WTC11 (cell line): ENCODE measurements around the gene BNIPL. TPM values are rescaled to one million over a fixed set of nuclear protein-coding genes. Genes with fewer than 3 reads are reported as not detected.

Experiments used
- ATAC-seq: fragments of 200-7000 bp; cut with Tn5 transposase; 2 replicates; pipeline ENCODE4 v1.10.0; 2021; ENCODE audit warnings: mild to moderate bottlenecking, moderate library complexity
- CTCF ChIA-PET: fragments of 300-600 bp; sonication (Branson Sonifier 250); formaldehyde crosslinking; loops from one replicate; lab custom pipeline; 2021; ENCODE audit warnings: antibody characterized with exemption; lab: Charles Lee
- POLR2A ChIA-PET: fragments of 350-600 bp; sonication (Branson Sonifier 250); formaldehyde crosslinking; loops from one replicate; lab custom pipeline; 2021; ENCODE audit warnings: antibody characterized with exemption; lab: Charles Lee
- DNase-seq: peaks from one replicate; pipeline ENCODE4 v3.0.0; 2021; ENCODE audit warnings: low spot score
- H3K27ac Mint-ChIP-seq: 2 replicates; pipeline ENCODE4 v1.8.0; 2021; ENCODE audit warnings: mixed read lengths
- H3K27me3 Mint-ChIP-seq: 2 replicates; pipeline ENCODE4 v1.8.0; 2021; ENCODE audit warnings: low read depth, mild to moderate bottlenecking, moderate library complexity, mixed read lengths
- H3K36me3 Mint-ChIP-seq: 2 replicates; pipeline ENCODE4 v1.8.0; 2021; ENCODE audit warnings: mixed read lengths
- H3K4me1 Mint-ChIP-seq: 2 replicates; pipeline ENCODE4 v1.8.0; 2022; ENCODE audit warnings: mixed read lengths
- H3K4me3 Mint-ChIP-seq: 2 replicates; pipeline ENCODE4 v1.8.0; 2021; ENCODE audit warnings: mild to moderate bottlenecking, moderate library complexity, mixed read lengths
- H3K9me3 Mint-ChIP-seq: 2 replicates; pipeline ENCODE4 v1.8.0; 2021; ENCODE audit warnings: mixed read lengths
- AFF4 ChIP-seq: sonication (generic); formaldehyde crosslinking; IDR thresholded peaks from 2 replicates; pipeline ENCODE4 v1.8.1; 2023; ENCODE audit warnings: mild to moderate bottlenecking, missing genetic modification reagents, borderline replicate concordance
- ATF3 ChIP-seq: sonication (generic); formaldehyde crosslinking; conservative IDR thresholded peaks from 2 replicates; pipeline ENCODE4 v1.8.1; 2022; ENCODE audit warnings: mild to moderate bottlenecking, missing genetic modification reagents
- CREB1 ChIP-seq: sonication (generic); formaldehyde crosslinking; IDR thresholded peaks from 2 replicates; pipeline ENCODE4 v1.8.0; 2023; ENCODE audit warnings: mild to moderate bottlenecking, missing genetic modification reagents
- CREM ChIP-seq: sonication (generic); formaldehyde crosslinking; IDR thresholded peaks from 2 replicates; pipeline ENCODE4 v1.8.1; 2022; ENCODE audit warnings: mild to moderate bottlenecking, missing genetic modification reagents, moderate library complexity
- CTCF ChIP-seq: fragments of 200-600 bp; IDR thresholded peaks from 2 replicates; pipeline ENCODE4 v1.8.0; 2022; ENCODE audit warnings: antibody characterized with exemption
- E2F4 ChIP-seq: sonication (generic); formaldehyde crosslinking; IDR thresholded peaks from 2 replicates; pipeline ENCODE4 v1.8.1; 2022; ENCODE audit warnings: low read depth, mild to moderate bottlenecking, moderate library complexity, missing genetic modification reagents, borderline replicate concordance
- FOXP4 ChIP-seq: sonication (generic); formaldehyde crosslinking; IDR thresholded peaks from 2 replicates; pipeline ENCODE4 v1.8.0; 2022; ENCODE audit warnings: mild to moderate bottlenecking, missing genetic modification reagents
- MYBL2 ChIP-seq: sonication (generic); formaldehyde crosslinking; IDR thresholded peaks from 2 replicates; pipeline ENCODE4 v1.8.1; 2023; ENCODE audit warnings: mild to moderate bottlenecking, moderate library complexity, missing genetic modification reagents
- NFYB ChIP-seq: sonication (generic); formaldehyde crosslinking; conservative IDR thresholded peaks from 2 replicates; pipeline ENCODE4 v1.8.0; 2022; ENCODE audit warnings: low read depth, missing genetic modification reagents
- NR2C2 ChIP-seq: sonication (generic); formaldehyde crosslinking; IDR thresholded peaks from 2 replicates; pipeline ENCODE4 v1.8.0; 2022; ENCODE audit warnings: mild to moderate bottlenecking, missing genetic modification reagents
- OVOL2 ChIP-seq: fragments of 250-450 bp; sonication (Bioruptor Pico); IDR thresholded peaks from 2 replicates; pipeline ENCODE4 v1.9.0; 2021; ENCODE audit warnings: mild to moderate bottlenecking, borderline replicate concordance
- RELA ChIP-seq: sonication (generic); formaldehyde crosslinking; IDR thresholded peaks from 2 replicates; pipeline ENCODE4 v1.8.1; 2022; ENCODE audit warnings: missing genetic modification reagents, mild to moderate bottlenecking, borderline replicate concordance
- RORB ChIP-seq: fragments of 250-450 bp; sonication (Bioruptor Pico); IDR thresholded peaks from 2 replicates; pipeline ENCODE4 v1.9.0; 2021; ENCODE audit warnings: mild to moderate bottlenecking
- TCF7 ChIP-seq: sonication (generic); formaldehyde crosslinking; IDR thresholded peaks from 2 replicates; pipeline ENCODE4 v1.8.0; 2022; ENCODE audit warnings: mild to moderate bottlenecking, low read depth, missing genetic modification reagents, moderate library complexity
- ZNF425 ChIP-seq: fragments of 250-450 bp; sonication (Bioruptor Pico); conservative IDR thresholded peaks from 2 replicates; pipeline ENCODE4 v1.9.0; 2021; ENCODE audit warnings: mild to moderate bottlenecking
- total RNA-seq: library from RNA; stranded (reverse); gene quantifications from 3 replicates; pipeline ENCODE4 v1.2.3, GENCODE V29; 2021

The BNIPL gene
- total RNA-seq, 1 experiment from 2014 or later, result 3.8 TPM

- Mint-ChIP-seq H3K4me3 (no peak overlapping the region), H3K36me3 (no peaks in the 10 kb centered on the region), H3K27ac (peak overlapping the region; percentile 70; the same call in 1 of the 2 replicates), H3K9me3 (no peaks in the 10 kb centered on the region), H3K27me3 (no peaks in the 10 kb centered on the region), H3K4me1 (peaks cover 6% of the 10 kb centered on the region; the same call in 1 of the 2 replicates)
- TF ChIP-seq CTCF, result peak; percentile 92
- TF ChIP-seq OVOL2 (CRISPR knock-in tag), result no peak
- TF ChIP-seq, all 79 proteins: peak for 1
- ATAC-seq (peak; percentile 75), DNase-seq (peak; percentile 64)
- ChIA-PET CTCF (interaction anchor here (0.5 to 5.7 kb wide), 29 partner anchors 9 to 458 kb away, joined by 3 to 109 read pairs (median 4); partner anchors contain the start of genes ANXA9, ARNT, C1orf56 and CERS2), POLR2A (interaction anchor here (0.7 to 1.3 kb wide), 5 partner anchors 10 to 299 kb away, joined by 3 to 8 read pairs (median 3); partner anchors contain the start of gene ANXA9)
Measured at GRCh38 chr1:150995896-150996295, 40.5 kb upstream of the BNIPL start.

- Mint-ChIP-seq H3K36me3 (no peaks in the 10 kb centered on the region), H3K4me3 (no peak overlapping the region)
- TF ChIP-seq MYBL2 (CRISPR knock-in tag) (no peak), E2F4 (CRISPR knock-in tag) (no peak)
- TF ChIP-seq, all 79 proteins: peak for 0
- Mint-ChIP-seq H3K27ac (peak overlapping the region; percentile 63; the same call in 1 of the 2 replicates), H3K27me3 (no peaks in the 10 kb centered on the region), H3K4me1 (peaks cover 6% of the 10 kb centered on the region; the same call in 1 of the 2 replicates), H3K9me3 (no peaks in the 10 kb centered on the region)
- POLR2A ChIA-PET, result interaction anchor here (1.1 kb wide), 1 partner anchor 9 kb away, joined by 3 read pairs; the partner anchor contains the start of gene MINDY1
- CTCF ChIA-PET, result interaction anchor here (1.2 to 5.7 kb wide), 7 partner anchors 8 to 51 kb away, joined by 3 to 109 read pairs (median 7); partner anchors contain the start of genes ANXA9, C1orf56, CERS2 and MINDY1
- ATAC-seq (no peak), DNase-seq (no peak)
Measured at GRCh38 chr1:150997126-150997872, 39.1 kb upstream of the BNIPL start.

GRCh38 chr1:150997949-150998348 lies 38.4 kb upstream of the BNIPL start:
- ChIA-PET POLR2A (interaction anchor here (1.1 kb wide), 1 partner anchor 9 kb away, joined by 3 read pairs; the partner anchor contains the start of gene MINDY1), CTCF (interaction anchor here (1.1 to 1.2 kb wide), 2 partner anchors 9 to 21 kb away, joined by 3 to 4 read pairs; partner anchors contain the start of gene MINDY1)
- ATAC-seq (no peak), DNase-seq (no peak)
- no peak overlapping the region for H3K4me3 Mint-ChIP-seq
- H3K27me3 Mint-ChIP-seq, result no peaks in the 10 kb centered on the region
- H3K9me3 Mint-ChIP-seq, result no peaks in the 10 kb centered on the region
- H3K4me1 Mint-ChIP-seq, result peaks cover 6% of the 10 kb centered on the region; the same call in 1 of the 2 replicates
- H3K27ac Mint-ChIP-seq, result no peak overlapping the region
- H3K36me3 Mint-ChIP-seq, result no peaks in the 10 kb centered on the region
- TF ChIP-seq ZNF425 (CRISPR knock-in tag) (no peak), CREB1 (CRISPR knock-in tag) (no peak), ATF3 (CRISPR knock-in tag) (no peak), RELA (CRISPR knock-in tag) (no peak), RORB (CRISPR knock-in tag) (no peak), FOXP4 (CRISPR knock-in tag) (no peak), CREM (CRISPR knock-in tag) (no peak), TCF7 (CRISPR knock-in tag) (no peak), AFF4 (CRISPR knock-in tag) (no peak), NR2C2 (CRISPR knock-in tag) (no peak), E2F4 (CRISPR knock-in tag) (no peak), NFYB (CRISPR knock-in tag) (no peak)
